Large intestine (tissue), 3 donors: ENCODE measurements around the gene NRXN3. TPM values are rescaled to one million over a fixed set of nuclear protein-coding genes. Genes with fewer than 3 reads are reported as not detected.

ENCODE experiments used
- DNase-seq, 2 donors: peaks; one replicate each; pipeline versions ENCODE4 v3.0.0 to v3.0.0-alpha.2; 2013
- H3K27ac ChIP-seq: one replicate; pipeline ENCODE4 v1.5.1; 2013; ENCODE audit warnings: low read length
- H3K27me3 ChIP-seq: 2 replicates; pipeline ENCODE4 v1.6.1; 2013; ENCODE audit warnings: low read length; ENCODE audit not compliant: control insufficient read depth, insufficient read depth
- H3K36me3 ChIP-seq: 2 replicates; pipeline ENCODE4 v1.6.1; 2013; ENCODE audit warnings: low read length; ENCODE audit not compliant: control insufficient read depth, insufficient read depth
- H3K4me1 ChIP-seq: one replicate; pipeline ENCODE4 v1.6.1; 2013; ENCODE audit warnings: low read length; ENCODE audit not compliant: control insufficient read depth, insufficient read depth
- H3K4me3 ChIP-seq: one replicate; pipeline ENCODE4 v1.5.1; 2013; ENCODE audit warnings: low read length
- H3K9me3 ChIP-seq: one replicate; pipeline ENCODE4 v1.6.1; 2013; ENCODE audit warnings: mild to moderate bottlenecking, low read depth, low read length, moderate library complexity; ENCODE audit not compliant: control insufficient read depth
- WGBS: methylation state at CpG from one replicate; pipeline ENCODE4 v1.1.5; 2013; ENCODE audit warnings: low lambda C conversion rate; ENCODE audit not compliant: insufficient coverage; 5-methylcytosine and 5-hydroxymethylcytosine counted together
- polyA plus RNA-seq: library from polyadenylated mRNA; unstranded; fragments of 120-200 nt; gene quantifications from one replicate; pipeline ENCODE4 v1.2.1, GENCODE V29; 2013

Gene NRXN3
- polyA plus RNA-seq, 1 donor = 12.8 TPM

GRCh38 chr14:78612666-78613065, 442.5 kb downstream of the NRXN3 start:
- no CpG with 5 or more reads among the region's 1 CpG for WGBS
- Histone ChIP-seq H3K4me3 (no peak overlapping the region), H3K4me1 (no peaks in the 10 kb centered on the region), H3K27me3 (no peaks in the 10 kb centered on the region), H3K36me3 (no peaks in the 10 kb centered on the region), H3K27ac (no peak overlapping the region), H3K9me3 (no peaks in the 10 kb centered on the region)
- no peak for DNase-seq

GRCh38 chr14:78614593-78614992, 444.4 kb downstream of the NRXN3 start:
- Histone ChIP-seq H3K27ac (no peak overlapping the region), H3K9me3 (no peaks in the 10 kb centered on the region), H3K27me3 (no peaks in the 10 kb centered on the region), H3K4me3 (no peak overlapping the region), H3K4me1 (no peaks in the 10 kb centered on the region), H3K36me3 (no peaks in the 10 kb centered on the region)
- no CpG with 5 or more reads among the region's 2 CpGs for WGBS
- no peak for DNase-seq

- Histone ChIP-seq H3K36me3 (no peaks in the 10 kb centered on the region), H3K9me3 (no peaks in the 10 kb centered on the region), H3K27me3 (no peaks in the 10 kb centered on the region), H3K4me1 (no peaks in the 10 kb centered on the region), H3K4me3 (no peak overlapping the region), H3K27ac (no peak overlapping the region)
- 93% methylated on average over 5 of the region's 5 CpGs for WGBS
- DNase-seq = no peak
Measured at GRCh38 chr14:78617735-78618134, 447.6 kb downstream of the NRXN3 start.

- H3K27ac ChIP-seq = no peak overlapping the region
- no peaks in the 10 kb centered on the region for H3K27me3 ChIP-seq
- no peaks in the 10 kb centered on the region for H3K4me1 ChIP-seq
- H3K36me3 ChIP-seq = no peaks in the 10 kb centered on the region
- no peaks in the 10 kb centered on the region for H3K9me3 ChIP-seq
- WGBS = no CpG with 5 or more reads among the region's 6 CpGs
- no peak overlapping the region for H3K4me3 ChIP-seq
- no peak for DNase-seq
Measured at GRCh38 chr14:78618368-78618767, 448.2 kb downstream of the NRXN3 start.

GRCh38 chr14:78627114-78627513, 456.9 kb downstream of the NRXN3 start:
- Histone ChIP-seq H3K9me3 (no peaks in the 10 kb centered on the region), H3K27me3 (no peaks in the 10 kb centered on the region), H3K4me1 (no peaks in the 10 kb centered on the region), H3K36me3 (no peaks in the 10 kb centered on the region), H3K4me3 (no peak overlapping the region), H3K27ac (no peak overlapping the region)
- DNase-seq = no peak

GRCh38 chr14:78631551-78631950, 461.4 kb downstream of the NRXN3 start:
- Histone ChIP-seq H3K4me1 (no peaks in the 10 kb centered on the region), H3K9me3 (no peaks in the 10 kb centered on the region), H3K27ac (no peak overlapping the region), H3K4me3 (no peak overlapping the region), H3K27me3 (no peaks in the 10 kb centered on the region), H3K36me3 (no peaks in the 10 kb centered on the region)
- no CpG with 5 or more reads among the region's 2 CpGs for WGBS
- DNase-seq = no peak

- H3K4me1 ChIP-seq = no peaks in the 10 kb centered on the region
- no peaks in the 10 kb centered on the region for H3K36me3 ChIP-seq
- no peak for DNase-seq
- no peaks in the 10 kb centered on the region for H3K9me3 ChIP-seq
- H3K27ac ChIP-seq = no peak overlapping the region
- no peak overlapping the region for H3K4me3 ChIP-seq
- no peaks in the 10 kb centered on the region for H3K27me3 ChIP-seq
Measured at GRCh38 chr14:78633752-78634151, 463.6 kb downstream of the NRXN3 start.

GRCh38 chr14:78637489-78637888, 467.3 kb downstream of the NRXN3 start:
- Histone ChIP-seq H3K27me3 (no peaks in the 10 kb centered on the region), H3K4me3 (no peak overlapping the region), H3K27ac (no peak overlapping the region), H3K36me3 (no peaks in the 10 kb centered on the region), H3K9me3 (no peaks in the 10 kb centered on the region), H3K4me1 (no peaks in the 10 kb centered on the region)
- no CpG with 5 or more reads among the region's 2 CpGs for WGBS
- DNase-seq = no peak

GRCh38 chr14:78637908-78638475, 467.8 kb downstream of the NRXN3 start:
- no peak overlapping the region for H3K4me3 ChIP-seq
- H3K4me1 ChIP-seq = no peaks in the 10 kb centered on the region
- H3K27me3 ChIP-seq = no peaks in the 10 kb centered on the region
- no peak for DNase-seq
- H3K9me3 ChIP-seq = no peaks in the 10 kb centered on the region
- no CpG with 5 or more reads among the region's 5 CpGs for WGBS
- H3K27ac ChIP-seq = no peak overlapping the region
- H3K36me3 ChIP-seq = no peaks in the 10 kb centered on the region

- Histone ChIP-seq H3K36me3 (no peaks in the 10 kb centered on the region), H3K27ac (no peak overlapping the region), H3K4me1 (no peaks in the 10 kb centered on the region), H3K4me3 (no peak overlapping the region), H3K9me3 (no peaks in the 10 kb centered on the region), H3K27me3 (no peaks in the 10 kb centered on the region)
- no peak for DNase-seq
- WGBS = no CpG with 5 or more reads among the region's 3 CpGs
Measured at GRCh38 chr14:78638926-78639325, 468.8 kb downstream of the NRXN3 start.

- Histone ChIP-seq H3K4me1 (no peaks in the 10 kb centered on the region), H3K9me3 (no peaks in the 10 kb centered on the region), H3K27me3 (no peaks in the 10 kb centered on the region), H3K27ac (no peak overlapping the region), H3K4me3 (no peak overlapping the region), H3K36me3 (no peaks in the 10 kb centered on the region)
- DNase-seq = no peak
- no CpG with 5 or more reads among the region's 22 CpGs for WGBS
Measured at GRCh38 chr14:78644824-78645559, 474.8 kb downstream of the NRXN3 start.
